GM23248 (cell line): Measurements from ENCODE around the gene THADA. TPM values are rescaled to one million over a fixed set of nuclear protein-coding genes. Genes with fewer than 3 reads are reported as not detected.

Experiments
- DNase-seq: peaks from one replicate; pipeline ENCODE4 v3.0.0-alpha.2; 2015
- H2AFZ ChIP-seq: fragments of 200-600 bp; sonication (generic); 2 replicates; pipeline ENCODE4 v1.6.1; 2016; ENCODE audit warnings: antibody characterized with exemption
- H3F3A ChIP-seq: fragments of 200-600 bp; sonication (generic); 2 replicates; pipeline ENCODE4 v1.6.1; 2016; ENCODE audit warnings: mild to moderate bottlenecking, antibody characterized with exemption, mixed run types; ENCODE audit not compliant: insufficient read depth
- H3K27ac ChIP-seq: fragments of 200-600 bp; sonication (generic); 2 replicates; pipeline ENCODE4 v1.5.1; 2016; ENCODE audit warnings: mild to moderate bottlenecking
- H3K27me3 ChIP-seq: fragments of 200-600 bp; sonication (generic); replicated peaks from 2 replicates; pipeline ENCODE4 v1.6.1; 2016; ENCODE audit warnings: mild to moderate bottlenecking; ENCODE audit not compliant: insufficient read depth
- H3K36me3 ChIP-seq: fragments of 200-600 bp; sonication (generic); 2 replicates; pipeline ENCODE4 v1.6.1; 2016; ENCODE audit warnings: low read depth, mild to moderate bottlenecking
- H3K4me1 ChIP-seq: fragments of 200-600 bp; sonication (generic); 2 replicates; pipeline ENCODE4 v1.6.1; 2016; ENCODE audit warnings: mild to moderate bottlenecking; ENCODE audit not compliant: insufficient read depth
- H3K4me2 ChIP-seq: fragments of 200-600 bp; sonication (generic); one replicate; pipeline ENCODE4 v1.6.1; 2016; ENCODE audit warnings: mild to moderate bottlenecking; ENCODE audit not compliant: unreplicated experiment
- H3K4me3 ChIP-seq: fragments of 200-600 bp; sonication (generic); 2 replicates; pipeline ENCODE4 v1.5.1; 2016; ENCODE audit warnings: mild to moderate bottlenecking
- H3K79me2 ChIP-seq: fragments of 200-600 bp; sonication (generic); 2 replicates; pipeline ENCODE4 v1.6.1; 2016; ENCODE audit warnings: mild to moderate bottlenecking; ENCODE audit not compliant: insufficient read depth
- H3K9ac ChIP-seq: fragments of 200-600 bp; sonication (generic); 2 replicates; pipeline ENCODE4 v1.6.1; 2016; ENCODE audit warnings: mild to moderate bottlenecking
- H3K9me2 ChIP-seq: fragments of 200-600 bp; sonication (generic); 2 replicates; pipeline ENCODE4 v1.6.1; 2016; ENCODE audit warnings: mixed run types, mild to moderate bottlenecking, moderate library complexity; ENCODE audit not compliant: insufficient read depth
- H3K9me3 ChIP-seq: fragments of 200-600 bp; sonication (generic); one replicate; pipeline ENCODE4 v1.6.1; 2017; ENCODE audit warnings: low read depth
- H4K20me1 ChIP-seq: fragments of 200-600 bp; sonication (generic); 2 replicates; pipeline ENCODE4 v1.6.0; 2016; ENCODE audit not compliant: insufficient read depth
- EZH2 ChIP-seq: fragments of 200-600 bp; sonication (generic); IDR thresholded peaks from 2 replicates; pipeline ENCODE4 v1.6.1; 2018; ENCODE audit warnings: antibody characterized with exemption, mild to moderate bottlenecking; ENCODE audit not compliant: insufficient read depth, poor library complexity, severe bottlenecking
- EZH2phosphoT487 ChIP-seq: fragments of 200-600 bp; sonication (generic); IDR thresholded peaks from 2 replicates; pipeline ENCODE4 v1.6.1; 2018; ENCODE audit warnings: antibody characterized with exemption, moderate library complexity, mild to moderate bottlenecking, low read depth; ENCODE audit not compliant: insufficient read depth
- WGBS, 2 experiments: methylation state at CpG; one replicate each; pipeline ENCODE4 v1.1.6; 2015 to 2017; ENCODE audit warnings: low lambda C conversion rate in 2 of 2, low coverage in 1 of 2; ENCODE audit errors: missing lambda C conversion rate in 2 of 2; 5-methylcytosine and 5-hydroxymethylcytosine counted together
- in situ Hi-C: fragments of 300-500 bp; cut with MboI; formaldehyde crosslinking; loops from 2 replicates; pipeline ENCODE4 v1.15.0; 2020
- polyA plus RNA-seq: library from polyadenylated mRNA; unstranded; fragments of >200 nt; fragmentation: Nextera tagmentation; extraction: Ambion mirVana; gene quantifications from 2 replicates; pipeline ENCODE4 v1.2.1, GENCODE V29; 2016
- total RNA-seq: library from RNA; depleted of rRNA; stranded (reverse); fragments of >200 nt; shearing (Covaris generic); gene quantifications from 2 replicates; pipeline ENCODE4 v1.2.3, GENCODE V29; 2014

THADA gene
- total and polyA plus RNA-seq, 2 experiments from 2014 or later: 14.1 to 15.8 TPM

DNA sequence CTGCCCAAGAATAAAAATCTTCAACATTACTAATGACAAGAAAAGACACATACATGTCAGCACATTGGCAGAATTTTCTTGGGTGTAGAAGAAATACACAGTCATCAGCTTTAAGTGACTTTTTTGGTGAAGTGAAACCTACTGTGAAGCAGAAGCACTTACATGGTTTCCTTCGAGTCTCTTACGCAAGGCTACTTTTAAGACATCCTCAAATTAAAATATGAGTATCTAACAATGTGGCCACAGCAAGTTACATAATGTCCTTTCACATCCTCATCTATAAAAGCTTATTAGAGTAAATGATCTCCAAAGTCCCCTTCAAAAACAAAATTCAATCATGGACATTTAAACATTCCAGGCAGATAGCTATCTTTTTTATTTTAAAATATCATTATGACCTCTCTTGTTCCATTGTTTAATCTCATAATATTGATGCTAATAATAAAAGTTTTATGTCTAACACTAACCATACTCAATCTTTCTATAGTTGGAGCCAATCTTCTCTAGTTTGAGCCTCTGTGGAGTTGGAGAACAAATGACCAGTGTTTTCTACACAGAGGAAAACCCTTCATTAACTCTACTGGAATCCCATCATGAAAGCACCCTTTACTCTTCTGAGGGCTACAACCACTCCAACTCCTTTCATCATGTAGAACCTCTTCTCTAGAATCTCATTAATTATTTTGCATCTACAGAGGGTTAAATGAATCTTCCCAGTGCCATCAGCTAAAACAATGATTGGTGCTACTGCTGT is 187.3 kb downstream of the THADA start:
- Histone ChIP-seq H3K9me2 (no peaks in the 10 kb centered on the region), H3K4me3 (no peak overlapping the region)
- DNase-seq: no peak

DNA sequence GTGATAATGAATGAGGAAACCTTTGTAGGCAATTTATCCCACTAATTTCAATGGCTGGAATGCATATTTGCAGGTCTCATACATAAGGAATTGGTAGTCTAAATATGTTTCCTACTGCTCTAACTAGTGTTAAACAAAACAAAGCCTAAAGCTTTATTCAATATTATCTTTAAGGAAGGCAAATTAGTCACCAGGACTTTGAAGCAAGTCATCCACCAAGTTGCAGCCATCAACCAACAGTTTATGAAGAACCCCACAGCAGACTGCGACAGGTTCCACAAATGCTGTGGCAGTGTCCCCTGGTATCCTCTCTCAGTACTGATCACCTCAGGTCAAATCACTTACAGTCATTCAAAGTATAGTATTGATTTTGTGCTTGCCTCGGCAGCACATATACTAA is 187.9 kb downstream of the THADA start:
- TF ChIP-seq EZH2phosphoT487: no peak
- no peak for TF ChIP-seq EZH2
- H3K79me2 ChIP-seq: no peaks in the 10 kb centered on the region
- H3K27ac ChIP-seq: no peak overlapping the region
- H3K27me3 ChIP-seq: no peaks in the 10 kb centered on the region
- in situ Hi-C loops: no loop called here
- peak; percentile 19 for DNase-seq
- peaks cover 10% of the 10 kb centered on the region; the same call in 1 of the 2 replicates for H3K4me1 ChIP-seq
- 98 to 99% methylated on average over 2 of the region's 2 CpGs for WGBS, 2 experiments
- no peak overlapping the region for H3K9ac ChIP-seq
- no peaks in the 10 kb centered on the region for H3F3A ChIP-seq
- no peak overlapping the region for H2AFZ ChIP-seq
- no peak overlapping the region for H3K4me2 ChIP-seq
- no peaks in the 10 kb centered on the region for H4K20me1 ChIP-seq
- no peak overlapping the region for H3K4me3 ChIP-seq
- no peaks in the 10 kb centered on the region for H3K36me3 ChIP-seq
- no peaks in the 10 kb centered on the region for H3K9me2 ChIP-seq
- H3K9me3 ChIP-seq: no peaks in the 10 kb centered on the region

More for the DNA sequence above, 187.3 kb downstream of the THADA start:
- Histone ChIP-seq H3K4me2 (no peak overlapping the region), H3K36me3 (no peaks in the 10 kb centered on the region), H3K9me3 (no peaks in the 10 kb centered on the region), H2AFZ (no peak overlapping the region), H4K20me1 (no peaks in the 10 kb centered on the region), H3K27me3 (no peaks in the 10 kb centered on the region), H3F3A (no peaks in the 10 kb centered on the region), H3K9ac (no peak overlapping the region), H3K4me1 (peaks cover 10% of the 10 kb centered on the region; the same call in 1 of the 2 replicates), H3K79me2 (no peaks in the 10 kb centered on the region), H3K27ac (no peak overlapping the region)
- TF ChIP-seq EZH2phosphoT487 (no peak), EZH2 (no peak)
- 67 to 71% methylated on average over 2 of the region's 2 CpGs for WGBS, 2 experiments
- in situ Hi-C loops: no loop called here

DNA sequence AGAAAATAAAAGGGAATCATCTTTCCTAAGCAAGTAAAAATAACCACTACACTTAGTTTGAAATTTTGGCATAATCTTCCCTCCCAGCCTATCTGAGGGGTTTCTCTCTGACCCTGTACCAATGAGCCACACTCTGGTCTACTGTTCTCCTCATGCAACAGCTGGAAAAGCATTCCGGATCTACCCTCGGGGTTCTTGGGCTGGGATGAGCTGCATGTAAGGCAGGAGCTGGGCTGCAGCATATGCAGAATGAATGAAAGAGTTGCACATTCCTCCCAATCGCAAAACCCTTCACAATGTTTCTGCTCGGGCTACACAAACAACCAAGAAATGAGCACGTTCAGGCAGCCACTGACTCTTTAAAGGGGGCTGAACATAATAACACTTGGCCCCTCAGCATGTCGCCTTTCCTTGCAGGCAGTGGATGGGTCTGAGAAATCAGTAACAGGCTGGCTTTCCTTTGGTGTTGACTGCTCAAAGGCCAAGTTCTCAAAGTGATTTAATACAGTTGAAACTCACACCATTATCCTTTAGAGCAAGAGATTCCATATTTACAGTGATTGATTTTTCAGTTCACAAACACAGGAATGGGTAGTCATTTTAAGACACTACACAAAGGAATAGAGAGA is 189.1 kb downstream of the THADA start:
- H3K36me3 ChIP-seq: no peaks in the 10 kb centered on the region
- WGBS, 2 experiments: 56 to 59% methylated on average over 6 of the region's 6 CpGs
- H3K4me1 ChIP-seq: 0 out of 2 replicates have a peak, but pooled peaks cover under 1% of the 10 kb centered on the region
- no peak overlapping the region for H3K4me3 ChIP-seq
- H3K9me2 ChIP-seq: no peaks in the 10 kb centered on the region
- H3F3A ChIP-seq: no peaks in the 10 kb centered on the region
- no peak overlapping the region for H3K4me2 ChIP-seq
- no peak overlapping the region for H3K9ac ChIP-seq
- no peaks in the 10 kb centered on the region for H4K20me1 ChIP-seq
- no peak overlapping the region for H2AFZ ChIP-seq
- in situ Hi-C loops: no loop called here
- TF ChIP-seq EZH2phosphoT487: no peak
- TF ChIP-seq EZH2: no peak
- no peak for DNase-seq
- no peaks in the 10 kb centered on the region for H3K9me3 ChIP-seq
- H3K27me3 ChIP-seq: no peaks in the 10 kb centered on the region
- H3K27ac ChIP-seq: no peak overlapping the region
- no peaks in the 10 kb centered on the region for H3K79me2 ChIP-seq

DNA sequence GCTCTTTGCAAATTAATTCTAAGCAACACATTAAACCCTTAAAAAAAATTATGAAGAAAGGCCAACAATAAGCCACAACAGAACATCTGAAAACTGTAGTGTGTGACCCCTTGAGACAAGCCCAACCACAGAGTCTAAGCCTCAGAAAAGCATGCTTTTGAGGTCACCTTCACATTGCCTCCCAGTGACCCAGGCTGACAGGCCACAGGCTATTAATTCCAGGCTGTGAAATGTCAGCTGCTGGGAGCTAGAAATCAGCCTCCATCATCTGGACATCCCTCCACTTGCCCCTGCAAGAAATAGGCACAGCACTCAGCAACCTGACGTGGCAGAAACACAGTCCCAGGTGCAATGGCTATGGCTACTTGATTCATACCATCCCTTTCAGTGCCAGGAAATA is 190.0 kb downstream of the THADA start:
- Histone ChIP-seq H3K27me3 (no peaks in the 10 kb centered on the region), H3K4me2 (no peak overlapping the region), H3K27ac (no peak overlapping the region), H4K20me1 (no peaks in the 10 kb centered on the region), H3K4me3 (no peak overlapping the region), H3K9ac (no peak overlapping the region), H3K9me2 (no peaks in the 10 kb centered on the region), H2AFZ (no peak overlapping the region), H3K36me3 (no peaks in the 10 kb centered on the region), H3K79me2 (no peaks in the 10 kb centered on the region), H3K4me1 (no peaks in the 10 kb centered on the region), H3F3A (no peaks in the 10 kb centered on the region), H3K9me3 (no peaks in the 10 kb centered on the region)
- TF ChIP-seq EZH2phosphoT487 (no peak), EZH2 (no peak)
- DNase-seq: no peak
- in situ Hi-C loops: no loop called here
- WGBS, 2 experiments: 93 to 100% methylated on average over 1 of the region's 1 CpG
